DMS53 (cell line): Measurements from ENCODE around the gene MPZL3.
"Not testable (repeated sequence)": the region's sequence is repeated elsewhere in the genome, so short reads cannot be mapped to it uniquely, and the experiment has no call there.

Experiments
- DNase-seq: peaks from one replicate; lab custom pipeline; 2025; lab: John Stamatoyannopoulos, UW

The MPZL3 gene

GRCh38 chr11:118212131-118212725 lies 39.9 kb downstream of the MPZL3 start:
- DNase-seq = no peak

- no peak for DNase-seq
Measured at GRCh38 chr11:118211006-118211405, 41.2 kb downstream of the MPZL3 start.

- DNase-seq = no peak
Measured at GRCh38 chr11:118210323-118210722, 41.8 kb downstream of the MPZL3 start.

GRCh38 chr11:118209033-118209432 lies 43.1 kb downstream of the MPZL3 start:
- no peak for DNase-seq

GRCh38 chr11:118207079-118207478 lies 45.1 kb downstream of the MPZL3 start:
- DNase-seq = no peak

GRCh38 chr11:118206391-118207031 lies 45.7 kb downstream of the MPZL3 start:
- DNase-seq = no peak

- DNase-seq = no peak
Measured at GRCh38 chr11:118205606-118206378, 46.4 kb downstream of the MPZL3 start.

- DNase-seq = no peak
Measured at GRCh38 chr11:118202599-118203422, 49.4 kb downstream of the MPZL3 start.

- DNase-seq = no peak
Measured at GRCh38 chr11:118201966-118202365, 50.2 kb downstream of the MPZL3 start.

GRCh38 chr11:118200901-118201680 lies 51.1 kb downstream of the MPZL3 start:
- DNase-seq = no peak

GRCh38 chr11:118200497-118200896 lies 51.7 kb downstream of the MPZL3 start:
- DNase-seq = no peak

GRCh38 chr11:118199135-118199534 lies 53.0 kb downstream of the MPZL3 start:
- DNase-seq = no peak

- DNase-seq = peak; percentile 87
Measured at GRCh38 chr11:118198370-118198769, 53.8 kb downstream of the MPZL3 start.

- peak; percentile 94 for DNase-seq
Measured at GRCh38 chr11:118194835-118195627, 57.1 kb downstream of the MPZL3 start.

GRCh38 chr11:118193910-118194566 lies 58.1 kb downstream of the MPZL3 start:
- no peak for DNase-seq

- DNase-seq = not testable (repeated sequence)
Measured at GRCh38 chr11:118192817-118193216, 59.3 kb downstream of the MPZL3 start.

- not testable (repeated sequence) for DNase-seq
Measured at GRCh38 chr11:118190942-118191506, 61.1 kb downstream of the MPZL3 start.

- DNase-seq = no peak
Measured at GRCh38 chr11:118186346-118187107, 65.6 kb downstream of the MPZL3 start.
